HCT116 (cell line): ENCODE measurements around the gene M6PR. TPM values are rescaled to one million over a fixed set of nuclear protein-coding genes. Genes with fewer than 3 reads are reported as not detected.

ENCODE experiments used
- ATAC-seq: fragments of 200-7000 bp; cut with Tn5 transposase; 2 replicates; pipeline ENCODE4 v1.9.1; 2020; ENCODE audit warnings: mild to moderate bottlenecking, moderate library complexity
- BruUV-seq: library from RNA; stranded (reverse); fragments of 400-500 nt; replicated peaks from 2 replicates; lab custom pipeline; 2021; lab: Mats Ljungman, UMichigan
- CTCF ChIA-PET: fragments of 300-600 bp; sonication (Branson Sonifier 250); formaldehyde crosslinking; loops from one replicate; lab custom pipeline; 2021; ENCODE audit warnings: antibody characterized with exemption; lab: Charles Lee
- POLR2A ChIA-PET: fragments of 300-600, 350-600 bp; sonication (Branson Sonifier 250); formaldehyde crosslinking; loops from one replicate; lab custom pipeline; 2021; ENCODE audit warnings: antibody characterized with exemption; lab: Charles Lee
- RAD21 ChIA-PET, 2 experiments: fragments of 300-600 bp; sonication (Branson Sonifier 250); formaldehyde crosslinking; loops; one replicate each; lab custom pipeline; 2023; ENCODE audit warnings: low total read pairs in 2 of 2; ENCODE audit not compliant: uncharacterized antibody in 2 of 2, unreplicated experiment in 2 of 2, low non-redundant PET in 1 of 2; lab: Charles Lee
- DNase-seq: peaks from one replicate; pipeline ENCODE4 v3.0.0-alpha.2; 2010; ENCODE audit warnings: low read depth, low spot score
- H2AFZ ChIP-seq: fragments of 200-600 bp; shearing (Covaris generic), sonication (generic); 2 replicates; pipeline ENCODE4 v1.6.1; 2017; ENCODE audit warnings: low read depth, mixed run types, mixed read lengths, antibody characterized with exemption, low read length; ENCODE audit not compliant: poor library complexity, severe bottlenecking
- H3K27ac ChIP-seq: 2 replicates; pipeline ENCODE4 v1.5.1; 2012; ENCODE audit warnings: low read depth, low read length
- H3K27me3 ChIP-seq: fragments of 200-600 bp; sonication (generic); 2 replicates; pipeline ENCODE4 v1.6.1; 2016; ENCODE audit warnings: mixed run types, low read length, mixed read lengths; ENCODE audit not compliant: insufficient read depth
- H3K36me3 ChIP-seq, 2 experiments: fragments of 200-500 bp in 1 of 2; fragments of 200-600 bp in 1 of 2; sonication (Bioruptor generic) in 1 of 2; sonication (generic) in 1 of 2; 2 replicates each; pipeline versions ENCODE4 v1.5.1 to v1.6.1; 2014 to 2016; ENCODE audit warnings: low read length in 2 of 2, inconsistent platforms in 1 of 2, mixed read lengths in 1 of 2, mixed run types in 1 of 2; ENCODE audit not compliant: insufficient read depth in 2 of 2, control insufficient read depth in 1 of 2
- H3K4me1 ChIP-seq, 2 experiments: fragments of 200-600 bp in 1 of 2; sonication (generic) in 1 of 2; 2 replicates each; pipeline versions ENCODE4 v1.5.1 to v1.6.1; 2012 to 2017; ENCODE audit warnings: low read length in 2 of 2, inconsistent platforms in 1 of 2, mild to moderate bottlenecking in 1 of 2, mixed read lengths in 1 of 2, mixed run types in 1 of 2, moderate library complexity in 1 of 2; ENCODE audit not compliant: insufficient read depth in 2 of 2, control insufficient read depth in 1 of 2
- H3K4me2 ChIP-seq: fragments of 200-600 bp; sonication (generic); 2 replicates; pipeline ENCODE4 v1.6.1; 2017; ENCODE audit warnings: mixed run types, low read length, mixed read lengths
- H3K4me3 ChIP-seq, 2 experiments: fragments of 200-600 bp in 1 of 2; sonication (generic) in 1 of 2; replicated peaks in 1 of 2; 2 replicates each; pipeline ENCODE4 v1.5.1; 2011 to 2016; ENCODE audit warnings: low read length in 2 of 2, control low read depth in 1 of 2, low read depth in 1 of 2, mild to moderate bottlenecking in 1 of 2, mixed read lengths in 1 of 2, mixed run types in 1 of 2
- H3K79me2 ChIP-seq: fragments of 200-600 bp; sonication (generic); 2 replicates; pipeline ENCODE4 v1.6.1; 2017; ENCODE audit warnings: mild to moderate bottlenecking, mixed run types, low read length, moderate library complexity, mixed read lengths; ENCODE audit not compliant: insufficient read depth
- H3K9ac ChIP-seq: fragments of 200-600 bp; sonication (generic); 2 replicates; pipeline ENCODE4 v1.6.1; 2016; ENCODE audit warnings: low read length, mixed read lengths
- H3K9me2 ChIP-seq: fragments of 200-600 bp; sonication (generic), shearing (Covaris generic); 2 replicates; pipeline ENCODE4 v1.6.1; 2017; ENCODE audit warnings: mixed run types, mild to moderate bottlenecking, moderate library complexity; ENCODE audit not compliant: insufficient read depth
- H3K9me3 ChIP-seq, 2 experiments: fragments of 200-500 bp in 1 of 2; fragments of 200-600 bp in 1 of 2; sonication (Bioruptor generic) in 1 of 2; sonication (generic) in 1 of 2; 2 replicates each; pipeline ENCODE4 v1.6.1; 2014 to 2017; ENCODE audit warnings: low read length in 2 of 2, mixed read lengths in 2 of 2, inconsistent platforms in 1 of 2, low read depth in 1 of 2, mild to moderate bottlenecking in 1 of 2, mixed run types in 1 of 2, moderate library complexity in 1 of 2; ENCODE audit not compliant: control insufficient read depth in 1 of 2, insufficient read depth in 1 of 2
- H4K20me1 ChIP-seq: fragments of 200-600 bp; sonication (generic), shearing (Covaris generic); 2 replicates; pipeline ENCODE4 v1.6.1; 2017; ENCODE audit warnings: mixed run types, mild to moderate bottlenecking, moderate library complexity; ENCODE audit not compliant: insufficient read depth
- ATF3 ChIP-seq: IDR thresholded peaks from 2 replicates; pipeline ENCODE4 v1.6.1; 2012
- CTCF ChIP-seq, 3 experiments: fragments of 200-600 bp in 1 of 3; sonication (generic) in 1 of 3; IDR thresholded peaks in 2 of 3; conservative IDR thresholded peaks in 1 of 3; 2 replicates each; pipeline ENCODE4 v1.5.1; 2012 to 2017; ENCODE audit warnings: low read depth in 2 of 3, low read length in 2 of 3, antibody characterized with exemption in 1 of 3, borderline replicate concordance in 1 of 3, control low read depth in 1 of 3, mild to moderate bottlenecking in 1 of 3, mixed read lengths in 1 of 3, mixed run types in 1 of 3, moderate library complexity in 1 of 3; ENCODE audit not compliant: insufficient read depth in 1 of 3
- ELF1 ChIP-seq: IDR thresholded peaks from 2 replicates; pipeline ENCODE4 v1.6.1; 2012; ENCODE audit warnings: low read depth, borderline replicate concordance
- JUND ChIP-seq: IDR thresholded peaks from 2 replicates; pipeline ENCODE4 v1.6.1; 2012
- POLR2AphosphoS5 ChIP-seq: IDR thresholded peaks from 2 replicates; pipeline ENCODE4 v1.6.1; 2011; ENCODE audit warnings: mild to moderate bottlenecking, low read depth, low read length, moderate library complexity
- RAD21 ChIP-seq: IDR thresholded peaks from 2 replicates; pipeline ENCODE4 v1.6.1; 2012; ENCODE audit warnings: low read depth, mild to moderate bottlenecking
- REST ChIP-seq: IDR thresholded peaks from 2 replicates; pipeline ENCODE4 v1.6.1; 2012; ENCODE audit warnings: low read depth
- SP1 ChIP-seq: IDR thresholded peaks from 2 replicates; pipeline ENCODE4 v1.6.1; 2012; ENCODE audit warnings: low read depth
- TCF7L2 ChIP-seq: IDR thresholded peaks from 2 replicates; pipeline ENCODE4 v1.7.0; 2011; ENCODE audit warnings: borderline replicate concordance, inconsistent platforms; ENCODE audit not compliant: insufficient read depth, insufficient read length; ENCODE audit errors: extremely low read depth
- YY1 ChIP-seq: IDR thresholded peaks from 2 replicates; pipeline ENCODE4 v1.6.1; 2011; ENCODE audit warnings: low read length, low read depth, moderate library complexity, mild to moderate bottlenecking; ENCODE audit not compliant: insufficient replicate concordance; ENCODE audit errors: extremely low read depth
- ZNF274 ChIP-seq: fragments of 200-500 bp; sonication (Bioruptor generic); IDR thresholded peaks from 2 replicates; pipeline ENCODE4 v1.6.1; 2014; ENCODE audit warnings: mild to moderate bottlenecking, low read depth, low read length, inconsistent platforms
- intact Hi-C: fragments of 100-400 bp; cut with micrococcal nuclease; formaldehyde crosslinking; loops from 2 replicates; pipeline ENCODE4 v1.10.0; 2022
- total RNA-seq: library from RNA; stranded (reverse); gene quantifications from one replicate; pipeline ENCODE4 v1.2.1, GENCODE V29; 2021; ENCODE audit not compliant: unreplicated experiment

Gene M6PR
- total RNA-seq, 1 experiment from 2014 or later = 142 TPM

GRCh38 chr12:8991371-8992345 is 42.2 kb upstream of the M6PR start:
- no TSS peak for BruUV-seq
- intact Hi-C loops = no loop called here
- ChIA-PET CTCF (no interaction called here), RAD21 (no interaction called here), POLR2A (no interaction called here)
- no peak for DNase-seq
- H3K9me2 ChIP-seq = no peaks in the 10 kb centered on the region
- no peak overlapping the region for H3K27ac ChIP-seq
- H3K9ac ChIP-seq = no peak overlapping the region
- no peaks in the 10 kb centered on the region for H3K36me3 ChIP-seq
- no peak overlapping the region for H3K4me2 ChIP-seq
- H2AFZ ChIP-seq = no peak overlapping the region
- no peak for ATAC-seq
- H3K79me2 ChIP-seq = no peaks in the 10 kb centered on the region
- no peaks in the 10 kb centered on the region for H3K27me3 ChIP-seq
- H3K9me3 ChIP-seq = no peaks in the 10 kb centered on the region
- no peak overlapping the region for H3K4me3 ChIP-seq
- TF ChIP-seq TCF7L2 = no peak
- no peak for TF ChIP-seq YY1
- no peak for TF ChIP-seq CTCF (IDR thresholded peaks at IDR 0.05 in 2 of 3, conservative IDR thresholded peaks at IDR 0.05 in 1 of 3; ENCODE audit: borderline replicate concordance in 1 of 3, insufficient read depth in 1 of 3, low read depth in 2 of 3, low read length in 2 of 3)
- no peak for TF ChIP-seq REST
- TF ChIP-seq ATF3 = no peak
- TF ChIP-seq JUND = no peak
- no peak for TF ChIP-seq POLR2AphosphoS5
- no peak for TF ChIP-seq RAD21
- TF ChIP-seq ELF1 = no peak
- no peak for TF ChIP-seq ZNF274
- TF ChIP-seq SP1 = no peak
- 0 out of 4 replicates have a peak, but pooled peaks cover 0 to 1% of the 10 kb centered on the region in 2 experiments for H3K4me1 ChIP-seq
- H4K20me1 ChIP-seq = no peaks in the 10 kb centered on the region
